Measurements from ENCODE around the gene MYOD1.

Gene MYOD1

GRCh38 chr11:17686231-17686980 lies 33.0 kb upstream of the MYOD1 start:
- no peaks in the 10 kb centered on the region for H3F3A ChIP-seq (ENCODE audit: insufficient read depth, low read length)

GRCh38 chr11:17687946-17688670 lies 31.3 kb upstream of the MYOD1 start:
- Histone ChIP-seq H2AFZ (ENCODE audit: low read length) (no peak overlapping the region), H3K79me2 (ENCODE audit: low read length) (no peaks in the 10 kb centered on the region), H3K9me2 (replicated peaks; ENCODE audit: insufficient read depth, low read length) (no peaks in the 10 kb centered on the region), H3K9ac (ENCODE audit: low read length) (no peak overlapping the region), H3K4me1 (ENCODE audit: low read length) (no peaks in the 10 kb centered on the region), H3K27ac (ENCODE audit: low read length) (no peak overlapping the region), H3F3A (ENCODE audit: insufficient read depth, low read length) (no peaks in the 10 kb centered on the region), H3K4me3 (ENCODE audit: low read length) (no peak overlapping the region), H3K36me3 (replicated peaks; ENCODE audit: insufficient read depth, low read length) (no peaks in the 10 kb centered on the region), H3K9me3 (replicated peaks; ENCODE audit: insufficient read depth, low read length) (no peaks in the 10 kb centered on the region), H3K27me3 (replicated peaks; ENCODE audit: insufficient read depth, low read length) (no peaks in the 10 kb centered on the region), H4K20me1 (ENCODE audit: insufficient read depth, low read length) (no peaks in the 10 kb centered on the region), H3K4me2 (ENCODE audit: low read depth, low read length) (no peak overlapping the region)
- no peak for DNase-seq
- TF ChIP-seq EZH2 (optimal IDR thresholded peaks at IDR 0.05; ENCODE audit: low read depth, low read length) = no peak

More at GRCh38 chr11:17686231-17686980, 33.0 kb upstream of the MYOD1 start:
- no peaks in the 10 kb centered on the region for H3K9me3 ChIP-seq (replicated peaks; ENCODE audit: insufficient read depth, low read length)
- no peak overlapping the region for H3K4me3 ChIP-seq (ENCODE audit: low read length)
- no peaks in the 10 kb centered on the region for H3K27me3 ChIP-seq (replicated peaks; ENCODE audit: insufficient read depth, low read length)
- H4K20me1 ChIP-seq (ENCODE audit: insufficient read depth, low read length) = no peaks in the 10 kb centered on the region
- no peak overlapping the region for H3K9ac ChIP-seq (ENCODE audit: low read length)
- no peaks in the 10 kb centered on the region for H3K36me3 ChIP-seq (replicated peaks; ENCODE audit: insufficient read depth, low read length)
- H3K27ac ChIP-seq (ENCODE audit: low read length) = no peak overlapping the region
- no peaks in the 10 kb centered on the region for H3K4me1 ChIP-seq (ENCODE audit: low read length)
- H2AFZ ChIP-seq (ENCODE audit: low read length) = no peak overlapping the region
- no peak overlapping the region for H3K4me2 ChIP-seq (ENCODE audit: low read depth, low read length)
- H3K79me2 ChIP-seq (ENCODE audit: low read length) = no peaks in the 10 kb centered on the region
- no peaks in the 10 kb centered on the region for H3K9me2 ChIP-seq (replicated peaks; ENCODE audit: insufficient read depth, low read length)
- no peak for DNase-seq
- TF ChIP-seq CTCF (IDR thresholded peaks at IDR 0.05; ENCODE audit: low read length) (no peak), EZH2 (optimal IDR thresholded peaks at IDR 0.05; ENCODE audit: low read depth, low read length) (no peak), EZH2phosphoT487 (IDR thresholded peaks at IDR 0.05; ENCODE audit: low read length) (no peak)

GRCh38 chr11:17691550-17691949 lies 27.8 kb upstream of the MYOD1 start:
- H3K27ac ChIP-seq (ENCODE audit: low read length) = no peak overlapping the region
- no peaks in the 10 kb centered on the region for H3K4me1 ChIP-seq (ENCODE audit: low read length)
- no peaks in the 10 kb centered on the region for H3K79me2 ChIP-seq (ENCODE audit: low read length)
- H3K27me3 ChIP-seq (replicated peaks; ENCODE audit: insufficient read depth, low read length) = 0 out of 2 replicates have a peak, but pooled peaks cover 4% of the 10 kb centered on the region
- DNase-seq = no peak
- no peaks in the 10 kb centered on the region for H3K36me3 ChIP-seq (replicated peaks; ENCODE audit: insufficient read depth, low read length)
- H2AFZ ChIP-seq (ENCODE audit: low read length) = no peak overlapping the region
- TF ChIP-seq CTCF (IDR thresholded peaks at IDR 0.05; ENCODE audit: low read length) (no peak), EZH2phosphoT487 (IDR thresholded peaks at IDR 0.05; ENCODE audit: low read length) (no peak), EZH2 (optimal IDR thresholded peaks at IDR 0.05; ENCODE audit: low read depth, low read length) (no peak)
- H3K9ac ChIP-seq (ENCODE audit: low read length) = no peak overlapping the region
- H3K9me3 ChIP-seq (replicated peaks; ENCODE audit: insufficient read depth, low read length) = no peaks in the 10 kb centered on the region
- no peaks in the 10 kb centered on the region for H4K20me1 ChIP-seq (ENCODE audit: insufficient read depth, low read length)
- no peak overlapping the region for H3K4me3 ChIP-seq (ENCODE audit: low read length)
- no peaks in the 10 kb centered on the region for H3K9me2 ChIP-seq (replicated peaks; ENCODE audit: insufficient read depth, low read length)
- H3K4me2 ChIP-seq (ENCODE audit: low read depth, low read length) = no peak overlapping the region
- no peaks in the 10 kb centered on the region for H3F3A ChIP-seq (ENCODE audit: insufficient read depth, low read length)
